GM21529 (cell line): ENCODE results near the gene PKDCC.
"Not testable (repeated sequence)": the region's sequence is repeated elsewhere in the genome, so short reads cannot be mapped to it uniquely, and the experiment has no call there.

ENCODE experiments used
- ATAC-seq: cut with Tn5 transposase; IDR thresholded peaks from one replicate; pipeline ENCODE4 v1.9.1; 2021; ENCODE audit not compliant: unreplicated experiment

The PKDCC gene

GRCh38 chr2:42063431-42064171 lies 15.8 kb downstream of the PKDCC start:
- no peak for ATAC-seq

GRCh38 chr2:42064417-42064942 lies 16.7 kb downstream of the PKDCC start:
- no peak for ATAC-seq

- not testable (repeated sequence) for ATAC-seq
Observed at GRCh38 chr2:42065753-42066152, 17.9 kb downstream of the PKDCC start.

- ATAC-seq, result not testable (repeated sequence)
Observed at GRCh38 chr2:42067001-42067400, 19.2 kb downstream of the PKDCC start.

GRCh38 chr2:42067521-42067920 lies 19.7 kb downstream of the PKDCC start:
- ATAC-seq, result no peak

- ATAC-seq, result no peak
Observed at GRCh38 chr2:42068571-42069178, 20.9 kb downstream of the PKDCC start.

GRCh38 chr2:42069568-42069967 lies 21.7 kb downstream of the PKDCC start:
- ATAC-seq, result no peak

GRCh38 chr2:42071791-42072190 lies 24.0 kb downstream of the PKDCC start:
- no peak for ATAC-seq

- ATAC-seq, result no peak
Observed at GRCh38 chr2:42072349-42073118, 24.7 kb downstream of the PKDCC start.

GRCh38 chr2:42073739-42074503 lies 26.1 kb downstream of the PKDCC start:
- ATAC-seq, result no peak

GRCh38 chr2:42074661-42075060 lies 26.8 kb downstream of the PKDCC start:
- ATAC-seq, result no peak

GRCh38 chr2:42076357-42077225 lies 28.8 kb downstream of the PKDCC start:
- ATAC-seq, result no peak

- ATAC-seq, result no peak
Observed at GRCh38 chr2:42077343-42077742, 29.5 kb downstream of the PKDCC start.

GRCh38 chr2:42079737-42080287 lies 32.0 kb downstream of the PKDCC start:
- no peak for ATAC-seq

GRCh38 chr2:42081151-42081550 lies 33.3 kb downstream of the PKDCC start:
- ATAC-seq, result not testable (repeated sequence)

GRCh38 chr2:42082016-42082415 lies 34.2 kb downstream of the PKDCC start:
- ATAC-seq, result no peak

- no peak for ATAC-seq
Observed at GRCh38 chr2:42084231-42084671, 36.4 kb downstream of the PKDCC start.

GRCh38 chr2:42085070-42085469 lies 37.2 kb downstream of the PKDCC start:
- not testable (repeated sequence) for ATAC-seq

- ATAC-seq, result no peak
Observed at GRCh38 chr2:42085706-42086487, 38.1 kb downstream of the PKDCC start.
